ENCODE results near the gene USH1C. TPM values are rescaled to one million over a fixed set of nuclear protein-coding genes. Genes with fewer than 3 reads are reported as not detected.

USH1C gene
- total RNA-seq, 1 donor from 2014 or later, result not detected

DNA sequence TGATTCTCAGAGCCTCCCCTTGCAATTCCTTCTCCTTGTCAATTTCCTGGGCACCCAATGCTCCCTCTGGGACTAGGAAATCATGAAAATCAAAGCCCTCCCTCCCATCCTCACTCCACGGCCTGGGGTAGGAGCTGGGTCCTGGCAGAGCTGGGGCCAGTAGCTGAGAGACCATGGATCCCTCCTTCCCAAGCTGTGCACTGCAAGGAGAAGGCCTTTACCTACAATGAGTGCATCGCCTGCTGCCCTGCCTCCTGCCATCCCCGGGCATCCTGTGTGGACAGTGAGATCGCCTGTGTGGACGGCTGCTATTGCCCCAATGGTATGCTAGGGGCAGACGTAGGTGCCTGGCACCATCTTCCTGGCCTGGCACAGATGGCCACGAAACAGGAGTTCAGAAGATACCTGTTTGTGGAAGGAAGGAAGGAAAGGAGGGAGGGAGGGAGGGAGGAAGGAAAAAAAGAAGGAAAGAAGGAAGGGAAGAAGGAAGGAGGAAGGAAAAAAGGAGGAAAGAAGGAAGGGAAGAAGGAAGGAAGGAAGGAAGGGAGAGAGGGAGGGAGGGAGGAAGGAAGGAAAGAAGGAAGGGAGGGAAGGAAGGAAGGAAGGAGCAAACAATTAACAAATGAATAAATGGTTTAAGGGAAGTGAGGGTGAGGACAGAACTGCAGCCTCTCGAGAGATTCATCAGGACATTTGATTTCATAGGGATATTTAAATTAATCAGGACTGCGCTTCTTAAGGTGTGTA lies 15.3 kb upstream of the USH1C start:
- H3K27ac Mint-ChIP-seq (ENCODE audit: unreplicated experiment), result no peak overlapping the region
- no peak overlapping the region for H3K4me3 Mint-ChIP-seq (ENCODE audit: unreplicated experiment)
- TF ChIP-seq, protein P1, sequence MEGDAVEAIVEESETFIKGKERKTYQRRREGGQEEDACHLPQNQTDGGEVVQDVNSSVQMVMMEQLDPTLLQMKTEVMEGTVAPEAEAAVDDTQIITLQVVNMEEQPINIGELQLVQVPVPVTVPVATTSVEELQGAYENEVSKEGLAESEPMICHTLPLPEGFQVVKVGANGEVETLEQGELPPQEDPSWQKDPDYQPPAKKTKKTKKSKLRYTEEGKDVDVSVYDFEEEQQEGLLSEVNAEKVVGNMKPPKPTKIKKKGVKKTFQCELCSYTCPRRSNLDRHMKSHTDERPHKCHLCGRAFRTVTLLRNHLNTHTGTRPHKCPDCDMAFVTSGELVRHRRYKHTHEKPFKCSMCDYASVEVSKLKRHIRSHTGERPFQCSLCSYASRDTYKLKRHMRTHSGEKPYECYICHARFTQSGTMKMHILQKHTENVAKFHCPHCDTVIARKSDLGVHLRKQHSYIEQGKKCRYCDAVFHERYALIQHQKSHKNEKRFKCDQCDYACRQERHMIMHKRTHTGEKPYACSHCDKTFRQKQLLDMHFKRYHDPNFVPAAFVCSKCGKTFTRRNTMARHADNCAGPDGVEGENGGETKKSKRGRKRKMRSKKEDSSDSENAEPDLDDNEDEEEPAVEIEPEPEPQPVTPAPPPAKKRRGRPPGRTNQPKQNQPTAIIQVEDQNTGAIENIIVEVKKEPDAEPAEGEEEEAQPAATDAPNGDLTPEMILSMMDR (IDR thresholded peaks at IDR 0.05; ENCODE audit: partially characterized antibody, unreplicated experiment), result no peak
- H3K36me3 Mint-ChIP-seq (ENCODE audit: unreplicated experiment), result no peaks in the 10 kb centered on the region
- DNase-seq, result no peak
- H3K4me1 Mint-ChIP-seq (ENCODE audit: low read depth, unreplicated experiment), result no peaks in the 10 kb centered on the region
- H3K9me3 Mint-ChIP-seq (ENCODE audit: unreplicated experiment), result no peaks in the 10 kb centered on the region
- peaks cover 9% of the 10 kb centered on the region for H3K27me3 Mint-ChIP-seq (ENCODE audit: unreplicated experiment)

DNA sequence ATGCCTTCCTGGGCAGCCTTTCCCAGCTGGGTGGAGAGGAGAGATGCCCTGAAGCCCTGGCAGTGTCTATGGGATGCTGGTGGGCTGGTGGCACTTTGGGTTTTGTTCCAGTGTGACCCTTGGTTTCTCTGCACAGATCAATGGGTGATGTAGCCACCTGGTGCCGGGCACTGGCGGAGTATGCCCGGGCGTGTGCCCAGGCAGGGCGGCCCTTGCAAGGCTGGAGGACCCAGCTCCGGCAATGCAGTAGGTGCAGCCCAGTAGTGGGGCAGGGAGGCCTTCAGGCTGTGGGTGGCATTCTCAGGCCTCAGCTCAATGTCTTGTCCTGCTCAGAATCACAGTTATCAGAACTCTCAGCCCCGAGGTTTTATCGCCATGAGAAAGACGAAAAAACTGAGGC lies 14.7 kb upstream of the USH1C start:
- Mint-ChIP-seq H3K27ac (ENCODE audit: unreplicated experiment) (no peak overlapping the region), H3K9me3 (ENCODE audit: unreplicated experiment) (no peaks in the 10 kb centered on the region), H3K4me3 (ENCODE audit: unreplicated experiment) (no peak overlapping the region), H3K4me1 (ENCODE audit: low read depth, unreplicated experiment) (no peaks in the 10 kb centered on the region), H3K27me3 (ENCODE audit: unreplicated experiment) (peaks cover 9% of the 10 kb centered on the region), H3K36me3 (ENCODE audit: unreplicated experiment) (no peaks in the 10 kb centered on the region)
- TF ChIP-seq, protein P1 (IDR thresholded peaks at IDR 0.05; ENCODE audit: partially characterized antibody, unreplicated experiment), result no peak
- no peak for DNase-seq

DNA sequence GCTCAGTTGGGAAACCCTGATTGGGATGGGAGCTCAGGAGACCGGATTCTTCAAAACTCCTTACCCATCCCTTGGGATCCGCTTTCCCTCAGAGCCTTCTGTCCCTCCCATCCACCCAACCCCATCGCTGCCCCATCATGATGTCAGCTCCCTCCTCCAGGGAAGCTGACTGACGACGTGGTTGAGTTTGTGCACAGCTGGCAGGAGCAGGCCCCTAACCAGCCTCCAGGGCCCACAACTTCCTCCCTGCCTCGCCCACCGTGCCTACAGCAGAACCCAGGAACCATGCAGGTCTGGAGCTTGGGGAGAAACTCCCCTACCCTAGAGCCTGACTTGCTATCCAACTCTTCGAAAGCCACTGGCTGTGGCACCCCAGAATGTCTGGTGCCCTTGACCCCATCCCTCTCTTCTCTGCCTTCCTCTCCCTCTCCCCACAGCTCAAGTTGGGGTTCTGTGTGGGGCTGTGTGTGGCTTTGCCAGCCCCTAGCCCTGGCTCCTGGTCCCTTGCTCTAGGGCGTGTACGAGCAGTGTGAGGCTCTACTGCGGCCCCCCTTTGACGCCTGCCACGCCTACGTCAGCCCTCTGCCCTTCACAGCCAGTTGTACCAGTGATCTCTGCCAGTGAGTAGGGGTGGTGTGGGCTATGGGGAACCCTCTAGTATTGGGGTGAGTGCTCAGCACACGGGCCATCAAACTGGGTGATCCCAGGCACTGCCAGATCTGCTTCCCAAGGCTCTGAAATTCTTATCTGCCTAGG lies 14.0 kb upstream of the USH1C start:
- H3K9me3 Mint-ChIP-seq (ENCODE audit: unreplicated experiment), result no peaks in the 10 kb centered on the region
- H3K27me3 Mint-ChIP-seq (ENCODE audit: unreplicated experiment), result peaks cover 9% of the 10 kb centered on the region
- no peaks in the 10 kb centered on the region for H3K4me1 Mint-ChIP-seq (ENCODE audit: low read depth, unreplicated experiment)
- no peak overlapping the region for H3K4me3 Mint-ChIP-seq (ENCODE audit: unreplicated experiment)
- no peak overlapping the region for H3K27ac Mint-ChIP-seq (ENCODE audit: unreplicated experiment)
- TF ChIP-seq, protein P1 (IDR thresholded peaks at IDR 0.05; ENCODE audit: partially characterized antibody, unreplicated experiment), result no peak
- H3K36me3 Mint-ChIP-seq (ENCODE audit: unreplicated experiment), result no peaks in the 10 kb centered on the region
- no peak for DNase-seq

DNA sequence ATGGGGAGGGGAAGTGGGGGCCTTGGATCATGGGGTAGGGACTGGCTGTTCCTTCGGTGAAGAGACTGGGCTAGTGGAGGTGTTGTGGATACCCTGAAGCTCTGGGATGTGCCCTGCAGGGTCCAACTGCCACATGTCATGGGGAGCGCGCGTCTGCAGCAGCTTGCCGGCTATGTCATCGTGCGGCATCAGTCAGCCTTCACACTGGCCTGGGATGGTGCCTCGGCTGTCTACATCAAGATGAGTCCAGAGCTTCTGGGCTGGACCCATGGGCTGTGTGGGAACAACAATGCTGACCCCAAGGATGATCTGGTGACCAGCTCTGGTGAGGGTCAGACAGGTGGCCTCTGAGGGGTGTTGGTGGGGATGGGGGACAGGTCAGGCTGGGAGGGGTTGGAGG lies 12.8 kb upstream of the USH1C start:
- Mint-ChIP-seq H3K36me3 (ENCODE audit: unreplicated experiment) (no peaks in the 10 kb centered on the region), H3K4me1 (ENCODE audit: low read depth, unreplicated experiment) (no peaks in the 10 kb centered on the region), H3K27ac (ENCODE audit: unreplicated experiment) (no peak overlapping the region), H3K27me3 (ENCODE audit: unreplicated experiment) (peaks cover 9% of the 10 kb centered on the region), H3K4me3 (ENCODE audit: unreplicated experiment) (no peak overlapping the region), H3K9me3 (ENCODE audit: unreplicated experiment) (no peaks in the 10 kb centered on the region)
- TF ChIP-seq, protein P1 (IDR thresholded peaks at IDR 0.05; ENCODE audit: partially characterized antibody, unreplicated experiment), result no peak
- DNase-seq, result no peak

DNA sequence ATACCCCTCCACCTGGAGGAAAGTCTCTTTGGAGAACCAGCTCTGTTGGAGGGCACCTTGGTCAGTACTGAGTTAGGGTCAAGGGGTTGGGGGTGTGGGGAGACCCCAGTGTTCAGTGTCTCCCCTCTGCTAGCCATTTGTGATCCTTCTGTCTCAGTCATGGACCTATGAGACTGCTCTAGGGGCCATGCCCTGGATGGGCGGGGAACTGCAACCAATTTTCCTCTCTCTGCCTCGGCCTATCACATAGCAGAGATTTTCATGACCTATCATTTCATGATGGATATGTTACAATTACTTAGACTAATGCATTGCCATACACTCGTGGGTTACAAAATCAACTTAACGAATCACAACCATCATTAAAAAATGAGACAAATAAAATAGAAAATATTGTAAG lies 10.3 kb upstream of the USH1C start:
- H3K36me3 Mint-ChIP-seq (ENCODE audit: unreplicated experiment), result no peaks in the 10 kb centered on the region
- H3K27me3 Mint-ChIP-seq (ENCODE audit: unreplicated experiment), result peaks cover 11% of the 10 kb centered on the region
- no peaks in the 10 kb centered on the region for H3K9me3 Mint-ChIP-seq (ENCODE audit: unreplicated experiment)
- H3K4me3 Mint-ChIP-seq (ENCODE audit: unreplicated experiment), result no peak overlapping the region
- H3K4me1 Mint-ChIP-seq (ENCODE audit: low read depth, unreplicated experiment), result no peaks in the 10 kb centered on the region
- TF ChIP-seq, protein P1 (IDR thresholded peaks at IDR 0.05; ENCODE audit: partially characterized antibody, unreplicated experiment), result no peak
- no peak overlapping the region for H3K27ac Mint-ChIP-seq (ENCODE audit: unreplicated experiment)
- no peak for DNase-seq
